GM12874 (cell line): ENCODE data around the gene THADA.

Experiments used
- TF ChIP-seq, protein P1 (sequence below): IDR thresholded peaks from 2 replicates; pipeline ENCODE4 v1.5.1; 2011; ENCODE audit warnings: low read depth, mild to moderate bottlenecking, control low read depth, low read length, moderate library complexity; ENCODE audit not compliant: insufficient read depth

The THADA gene

DNA sequence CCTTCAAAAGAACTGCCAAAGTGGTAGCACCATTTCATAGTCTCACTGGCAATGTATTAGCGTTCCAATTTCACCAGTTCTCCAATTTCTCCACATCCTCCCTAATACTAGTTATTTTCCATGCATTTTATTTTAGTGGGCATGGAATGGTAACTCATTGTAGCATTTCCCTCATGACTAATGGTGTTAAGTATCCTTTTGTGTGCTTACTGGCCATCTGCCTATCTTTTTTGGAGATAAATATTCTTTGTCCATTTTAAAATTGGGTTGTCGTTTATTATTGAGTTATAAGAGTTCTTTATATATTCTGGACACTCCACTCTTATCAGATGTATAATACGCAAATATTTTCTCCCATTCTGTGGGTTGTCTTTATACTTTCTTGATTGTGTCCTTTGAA is 107.1 kb downstream of the THADA start:
- TF ChIP-seq, protein P1, sequence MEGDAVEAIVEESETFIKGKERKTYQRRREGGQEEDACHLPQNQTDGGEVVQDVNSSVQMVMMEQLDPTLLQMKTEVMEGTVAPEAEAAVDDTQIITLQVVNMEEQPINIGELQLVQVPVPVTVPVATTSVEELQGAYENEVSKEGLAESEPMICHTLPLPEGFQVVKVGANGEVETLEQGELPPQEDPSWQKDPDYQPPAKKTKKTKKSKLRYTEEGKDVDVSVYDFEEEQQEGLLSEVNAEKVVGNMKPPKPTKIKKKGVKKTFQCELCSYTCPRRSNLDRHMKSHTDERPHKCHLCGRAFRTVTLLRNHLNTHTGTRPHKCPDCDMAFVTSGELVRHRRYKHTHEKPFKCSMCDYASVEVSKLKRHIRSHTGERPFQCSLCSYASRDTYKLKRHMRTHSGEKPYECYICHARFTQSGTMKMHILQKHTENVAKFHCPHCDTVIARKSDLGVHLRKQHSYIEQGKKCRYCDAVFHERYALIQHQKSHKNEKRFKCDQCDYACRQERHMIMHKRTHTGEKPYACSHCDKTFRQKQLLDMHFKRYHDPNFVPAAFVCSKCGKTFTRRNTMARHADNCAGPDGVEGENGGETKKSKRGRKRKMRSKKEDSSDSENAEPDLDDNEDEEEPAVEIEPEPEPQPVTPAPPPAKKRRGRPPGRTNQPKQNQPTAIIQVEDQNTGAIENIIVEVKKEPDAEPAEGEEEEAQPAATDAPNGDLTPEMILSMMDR, result no peak

DNA sequence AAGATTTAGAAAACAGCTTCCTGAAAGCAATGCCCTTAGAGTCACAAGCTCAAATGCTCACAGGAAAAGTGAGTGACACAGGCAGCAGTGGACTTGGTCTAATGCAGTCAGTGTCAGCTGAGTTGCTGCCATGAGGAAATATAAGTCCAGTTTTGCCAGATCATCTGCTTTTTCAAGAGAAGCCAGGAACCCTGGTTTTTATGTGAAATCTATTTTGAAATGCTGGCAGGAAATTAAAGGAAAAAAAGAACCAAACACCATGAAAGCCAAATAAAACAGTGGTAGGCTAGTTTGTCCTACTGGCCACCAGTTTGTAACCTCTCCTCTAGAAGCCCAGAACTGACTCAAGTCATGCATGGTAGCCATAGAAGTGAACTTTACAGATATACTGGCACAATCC is 109.2 kb downstream of the THADA start:
- TF ChIP-seq, protein P1, result no peak

DNA sequence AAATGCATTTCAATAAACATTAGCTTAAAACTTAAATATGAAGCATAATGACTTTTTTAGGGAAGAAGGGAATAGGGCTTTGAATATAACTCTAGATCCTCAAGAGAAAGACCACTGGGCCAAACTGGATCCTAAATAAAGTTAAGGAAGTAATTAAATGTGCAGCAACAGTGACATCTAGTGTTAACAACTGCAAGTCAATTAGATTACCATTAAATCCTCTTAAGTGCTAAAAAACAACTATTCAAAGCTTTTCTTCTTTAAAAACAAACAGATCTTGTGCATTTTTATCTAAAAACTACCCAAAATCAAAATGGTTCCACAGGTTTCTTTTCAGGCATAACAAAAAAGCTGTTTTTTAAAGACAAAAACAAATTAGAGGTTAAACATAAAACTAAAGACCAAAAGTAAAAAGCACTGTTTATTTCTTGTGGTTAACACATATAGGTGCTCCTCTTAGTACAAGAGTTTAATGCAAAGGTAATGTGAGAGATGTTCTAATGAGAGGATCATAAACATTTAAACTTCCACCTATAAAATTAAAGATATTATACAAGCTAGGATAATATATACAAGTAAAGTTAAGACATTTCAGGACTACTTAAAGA is 111.4 kb downstream of the THADA start:
- TF ChIP-seq, protein P1, result 0 out of 2 replicates have a peak, but pooled peaks have one; percentile 30

DNA sequence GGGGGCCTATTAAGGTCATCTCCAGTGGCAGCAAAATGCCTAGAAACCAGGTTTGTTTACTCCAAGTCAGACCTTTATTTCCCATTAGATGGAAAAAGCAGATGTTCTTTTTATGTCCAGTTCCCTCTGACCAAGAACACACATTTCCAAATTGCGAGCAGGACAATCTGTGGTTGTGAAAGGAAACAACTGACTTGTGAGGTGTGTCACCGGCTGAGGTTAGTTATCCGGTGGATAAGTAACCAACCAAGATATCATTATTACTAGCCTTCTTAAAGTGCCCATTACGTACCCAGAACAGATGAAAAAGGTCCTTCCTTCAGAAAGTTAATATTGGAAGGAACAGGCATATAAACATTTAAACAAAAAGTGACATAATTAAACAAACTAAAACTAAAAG is 112.9 kb downstream of the THADA start:
- TF ChIP-seq, protein P1, result no peak

DNA sequence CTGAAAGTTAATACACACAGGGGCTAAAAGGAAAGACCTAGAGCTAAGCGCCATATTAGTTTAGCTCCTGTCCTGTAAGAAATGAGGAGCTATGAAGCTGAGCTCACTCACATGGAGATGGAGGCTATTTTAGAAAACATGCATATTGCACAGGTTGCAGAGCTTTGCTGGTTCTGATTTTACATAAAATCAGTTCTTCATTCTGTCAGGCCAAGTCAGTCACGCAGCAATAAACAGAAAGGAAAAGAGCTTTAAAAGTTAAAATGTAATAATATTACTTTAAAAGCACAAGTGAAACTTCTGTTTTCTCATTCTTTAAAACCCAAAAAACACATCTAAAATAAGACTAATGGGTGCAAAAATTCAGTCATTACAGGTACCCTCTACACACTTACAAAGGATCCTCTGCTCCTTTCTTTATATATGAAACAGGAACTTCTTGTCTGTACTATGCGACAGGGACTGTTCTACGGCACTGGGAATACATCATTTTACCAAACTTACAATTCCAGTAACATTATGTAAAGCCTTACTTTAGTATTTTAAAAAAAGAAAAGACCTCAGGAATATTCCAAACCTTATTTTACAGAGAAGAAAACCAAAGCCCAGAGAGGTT is 113.8 kb downstream of the THADA start:
- TF ChIP-seq, protein P1, result no peak

DNA sequence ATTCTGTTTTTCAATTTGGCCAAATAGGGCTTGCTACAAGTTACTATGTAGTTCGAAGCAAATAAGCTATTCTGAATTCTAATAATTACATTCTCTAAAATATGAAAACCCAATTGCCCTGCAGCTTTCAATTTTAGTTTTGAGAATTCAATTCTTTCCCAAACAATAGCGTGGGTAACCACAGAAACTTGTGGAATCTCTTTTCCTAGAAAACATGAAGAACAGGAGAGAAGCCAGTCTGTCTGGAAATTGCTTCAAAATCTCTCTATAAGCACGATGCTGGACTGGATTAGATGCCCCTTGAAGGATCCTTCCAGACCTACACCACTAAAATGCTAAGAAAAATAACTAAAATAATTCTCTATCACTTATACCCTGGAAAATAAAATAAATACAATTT is 115.0 kb downstream of the THADA start:
- TF ChIP-seq, protein P1, result no peak

DNA sequence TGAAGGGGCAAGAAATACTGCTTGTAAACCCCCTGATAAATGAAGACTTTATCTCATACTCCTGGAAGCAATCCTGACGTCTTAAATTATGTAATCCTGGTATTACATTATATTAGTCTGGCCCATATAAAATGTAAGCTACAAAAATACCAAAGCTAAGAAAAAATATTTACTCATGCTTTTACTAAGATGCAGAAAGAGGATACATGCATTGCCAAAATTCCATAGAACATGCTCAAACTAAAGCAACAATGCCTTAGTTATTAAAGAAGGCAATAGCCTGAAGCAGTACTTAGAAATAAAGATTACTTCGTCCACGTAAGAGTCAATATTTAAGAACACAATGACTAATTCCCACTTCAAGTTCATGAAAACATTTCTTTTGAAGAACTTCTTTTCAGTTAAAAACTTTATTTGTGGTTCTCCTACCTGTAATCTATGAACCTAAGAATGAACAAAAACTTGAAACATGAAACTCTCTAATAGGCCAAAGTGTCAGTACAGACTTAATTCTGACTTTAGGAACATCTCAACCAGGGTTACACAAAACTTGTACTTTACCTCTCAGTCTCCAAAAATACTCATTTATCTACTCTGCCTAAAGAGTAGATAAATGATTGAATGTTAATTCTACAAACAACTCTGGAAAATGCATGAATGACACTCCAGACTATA is 117.3 kb downstream of the THADA start:
- TF ChIP-seq, protein P1, result no peak
